Effector memory CD4-positive, alpha-beta T cell (primary cell): Measurements from ENCODE around the gene JPH4.

ENCODE experiments used
- DNase-seq, 3 donors: peaks; one replicate each; pipeline ENCODE4 v3.0.0-alpha.2; 2020
- H3K27ac ChIP-seq: 2 replicates; pipeline ENCODE4 v1.7.0; 2013; ENCODE audit warnings: mild to moderate bottlenecking, low read length, moderate library complexity; ENCODE audit not compliant: insufficient read depth, poor library complexity, severe bottlenecking
- H3K27me3 ChIP-seq: replicated peaks from 2 replicates; pipeline ENCODE4 v1.7.0; 2013; ENCODE audit warnings: mild to moderate bottlenecking, low read length; ENCODE audit not compliant: insufficient read depth, control insufficient read depth, poor library complexity, severe bottlenecking
- H3K36me3 ChIP-seq: 2 replicates; pipeline ENCODE4 v1.7.0; 2013; ENCODE audit warnings: mild to moderate bottlenecking, low read length, moderate library complexity; ENCODE audit not compliant: control insufficient read depth, insufficient read depth
- H3K4me1 ChIP-seq: 2 replicates; pipeline ENCODE4 v1.7.0; 2013; ENCODE audit warnings: low read length, mild to moderate bottlenecking; ENCODE audit not compliant: control insufficient read depth, insufficient read depth, poor library complexity, severe bottlenecking
- H3K4me3 ChIP-seq: 2 replicates; pipeline ENCODE4 v1.7.0; 2013; ENCODE audit warnings: low read length, low read depth, mild to moderate bottlenecking; ENCODE audit not compliant: insufficient read depth, poor library complexity, severe bottlenecking
- H3K9me3 ChIP-seq: 2 replicates; pipeline ENCODE4 v1.7.0; 2013; ENCODE audit warnings: mild to moderate bottlenecking, low read length, moderate library complexity; ENCODE audit not compliant: control insufficient read depth

Gene JPH4

DNA sequence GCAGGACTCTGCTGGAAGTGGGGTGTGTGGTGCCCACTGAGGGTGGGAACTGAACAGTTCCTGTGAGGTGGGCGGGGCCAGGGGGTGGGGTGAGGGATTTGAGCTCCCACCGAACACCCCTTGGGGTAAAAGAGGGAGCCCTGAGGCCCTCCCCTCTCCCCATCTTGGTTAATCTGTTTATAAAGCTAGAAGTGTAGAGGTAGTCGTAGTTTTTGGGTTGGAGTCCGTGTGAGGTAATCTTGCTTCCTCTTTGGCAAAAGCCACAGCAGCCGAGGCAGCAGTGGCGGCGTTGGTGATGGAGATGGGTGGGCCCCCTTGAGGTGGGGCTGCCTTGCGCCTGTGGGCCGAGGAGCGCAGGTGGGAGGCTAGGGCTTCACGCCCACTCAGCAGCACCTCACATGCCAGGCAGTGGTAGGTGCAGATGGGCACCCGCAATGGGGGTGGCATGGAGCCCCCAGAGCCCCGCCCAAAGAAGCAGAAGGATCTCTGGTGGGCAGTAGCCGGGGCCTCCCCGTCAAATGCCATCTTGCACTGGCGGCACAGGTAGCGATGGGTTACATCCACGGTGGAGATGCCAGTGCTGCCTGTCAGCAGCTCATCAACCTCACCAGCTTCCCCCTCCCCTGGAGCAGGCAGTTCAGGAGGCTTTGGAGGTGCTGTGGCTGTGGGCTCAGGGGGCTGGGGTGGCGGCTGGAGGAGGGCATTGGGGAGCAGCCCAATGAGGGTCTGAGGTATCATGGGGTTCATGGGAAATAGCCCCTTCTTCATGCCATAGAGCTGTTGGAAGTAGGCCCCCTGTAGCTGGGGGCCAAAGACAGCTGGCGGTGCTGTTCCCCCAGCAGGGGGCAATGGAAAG lies 56.6 kb downstream of the JPH4 start:
- H3K4me1 ChIP-seq, result no peaks in the 10 kb centered on the region
- H3K36me3 ChIP-seq, result no peaks in the 10 kb centered on the region
- no peaks in the 10 kb centered on the region for H3K27me3 ChIP-seq
- H3K27ac ChIP-seq, result no peak overlapping the region
- H3K4me3 ChIP-seq, result no peak overlapping the region
- DNase-seq, result no peak
- H3K9me3 ChIP-seq, result no peaks in the 10 kb centered on the region

- Histone ChIP-seq H3K36me3 (no peaks in the 10 kb centered on the region), H3K27me3 (no peaks in the 10 kb centered on the region), H3K4me1 (no peaks in the 10 kb centered on the region), H3K27ac (no peak overlapping the region), H3K9me3 (no peaks in the 10 kb centered on the region), H3K4me3 (no peak overlapping the region)
- no peak for DNase-seq
Measured at GRCh38 chr14:23520899-23521533, 57.6 kb downstream of the JPH4 start.

GRCh38 chr14:23518709-23519108 lies 59.9 kb downstream of the JPH4 start:
- Histone ChIP-seq H3K27me3 (no peaks in the 10 kb centered on the region), H3K4me1 (no peaks in the 10 kb centered on the region), H3K4me3 (no peak overlapping the region), H3K36me3 (no peaks in the 10 kb centered on the region), H3K27ac (no peak overlapping the region), H3K9me3 (no peaks in the 10 kb centered on the region)
- DNase-seq, result no peak
